Measurements from ENCODE around the gene CYP51A1.

DNA sequence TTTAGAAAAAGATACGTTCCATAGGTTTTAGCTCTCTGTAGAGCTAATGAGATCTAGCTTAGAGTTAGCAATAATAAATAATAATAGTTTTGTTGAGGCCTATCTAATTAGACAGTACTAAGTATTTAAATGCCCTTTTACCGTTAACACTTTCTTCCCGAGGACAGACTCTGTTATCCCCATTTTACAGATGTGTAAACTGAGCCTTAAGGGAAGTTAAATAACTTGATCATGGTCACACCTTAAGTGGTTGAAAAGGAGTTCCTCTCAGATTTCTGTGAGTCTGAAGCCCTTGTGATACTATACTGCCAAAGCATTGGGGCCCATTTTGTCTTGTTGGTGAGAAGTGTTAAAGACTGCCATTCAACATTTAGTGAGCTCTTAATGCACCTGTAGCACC lies 61.6 kb downstream of the CYP51A1 start:
- TF ChIP-seq, protein P1, sequence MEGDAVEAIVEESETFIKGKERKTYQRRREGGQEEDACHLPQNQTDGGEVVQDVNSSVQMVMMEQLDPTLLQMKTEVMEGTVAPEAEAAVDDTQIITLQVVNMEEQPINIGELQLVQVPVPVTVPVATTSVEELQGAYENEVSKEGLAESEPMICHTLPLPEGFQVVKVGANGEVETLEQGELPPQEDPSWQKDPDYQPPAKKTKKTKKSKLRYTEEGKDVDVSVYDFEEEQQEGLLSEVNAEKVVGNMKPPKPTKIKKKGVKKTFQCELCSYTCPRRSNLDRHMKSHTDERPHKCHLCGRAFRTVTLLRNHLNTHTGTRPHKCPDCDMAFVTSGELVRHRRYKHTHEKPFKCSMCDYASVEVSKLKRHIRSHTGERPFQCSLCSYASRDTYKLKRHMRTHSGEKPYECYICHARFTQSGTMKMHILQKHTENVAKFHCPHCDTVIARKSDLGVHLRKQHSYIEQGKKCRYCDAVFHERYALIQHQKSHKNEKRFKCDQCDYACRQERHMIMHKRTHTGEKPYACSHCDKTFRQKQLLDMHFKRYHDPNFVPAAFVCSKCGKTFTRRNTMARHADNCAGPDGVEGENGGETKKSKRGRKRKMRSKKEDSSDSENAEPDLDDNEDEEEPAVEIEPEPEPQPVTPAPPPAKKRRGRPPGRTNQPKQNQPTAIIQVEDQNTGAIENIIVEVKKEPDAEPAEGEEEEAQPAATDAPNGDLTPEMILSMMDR (IDR thresholded peaks at IDR 0.05), result no peak
- TF ChIP-seq POLR2A (IDR thresholded peaks at IDR 0.05), result no peak
